ENCODE results near the gene KCNK1. TPM values are rescaled to one million over a fixed set of nuclear protein-coding genes. Genes with fewer than 3 reads are reported as not detected.

Gene KCNK1
- total RNA-seq, 4 donors from 2014 or later, result 0.20 to 0.49 TPM; not detected in 2

DNA sequence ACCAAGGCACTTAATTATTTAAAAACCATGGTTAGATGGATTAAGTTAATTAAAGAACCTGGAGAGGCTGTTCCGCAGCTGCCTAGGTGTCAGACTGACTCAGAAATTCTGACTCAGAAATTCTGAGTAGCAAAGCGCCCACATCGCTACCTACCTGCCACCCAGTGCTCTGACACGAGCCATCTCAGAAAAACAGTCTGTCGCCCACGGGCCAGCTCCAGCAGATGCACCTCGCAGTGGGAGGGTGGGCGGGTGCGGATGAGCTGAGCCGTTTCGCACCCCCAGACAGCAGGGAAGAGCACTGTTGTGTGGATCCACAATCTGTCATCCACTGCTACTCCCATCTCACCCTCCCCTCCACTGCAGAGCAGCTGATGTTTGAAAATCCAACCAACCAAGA lies 13.5 kb downstream of the KCNK1 start:
- H3K27me3 ChIP-seq, result no peaks in the 10 kb centered on the region
- H3K9me3 ChIP-seq, result no peaks in the 10 kb centered on the region
- DNase-seq (no peak), ATAC-seq (no peak)
- in situ Hi-C loops (cut with MboI; ENCODE audit: low sequenced_read_pairs in 4 of 4) (no loop called here), intact Hi-C loops (cut with DNase I; ENCODE audit: low total_unique reads) (no loop called here)
- no peaks in the 10 kb centered on the region for H3K4me1 ChIP-seq
- no peak overlapping the region for H3K4me3 ChIP-seq
- H3K36me3 ChIP-seq, result no peaks in the 10 kb centered on the region
- H3K27ac ChIP-seq, result no peak overlapping the region
- TF ChIP-seq, protein P1, sequence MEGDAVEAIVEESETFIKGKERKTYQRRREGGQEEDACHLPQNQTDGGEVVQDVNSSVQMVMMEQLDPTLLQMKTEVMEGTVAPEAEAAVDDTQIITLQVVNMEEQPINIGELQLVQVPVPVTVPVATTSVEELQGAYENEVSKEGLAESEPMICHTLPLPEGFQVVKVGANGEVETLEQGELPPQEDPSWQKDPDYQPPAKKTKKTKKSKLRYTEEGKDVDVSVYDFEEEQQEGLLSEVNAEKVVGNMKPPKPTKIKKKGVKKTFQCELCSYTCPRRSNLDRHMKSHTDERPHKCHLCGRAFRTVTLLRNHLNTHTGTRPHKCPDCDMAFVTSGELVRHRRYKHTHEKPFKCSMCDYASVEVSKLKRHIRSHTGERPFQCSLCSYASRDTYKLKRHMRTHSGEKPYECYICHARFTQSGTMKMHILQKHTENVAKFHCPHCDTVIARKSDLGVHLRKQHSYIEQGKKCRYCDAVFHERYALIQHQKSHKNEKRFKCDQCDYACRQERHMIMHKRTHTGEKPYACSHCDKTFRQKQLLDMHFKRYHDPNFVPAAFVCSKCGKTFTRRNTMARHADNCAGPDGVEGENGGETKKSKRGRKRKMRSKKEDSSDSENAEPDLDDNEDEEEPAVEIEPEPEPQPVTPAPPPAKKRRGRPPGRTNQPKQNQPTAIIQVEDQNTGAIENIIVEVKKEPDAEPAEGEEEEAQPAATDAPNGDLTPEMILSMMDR (IDR thresholded peaks at IDR 0.05 in 4 of 5, conservative IDR thresholded peaks at IDR 0.05 in 1 of 5), result no peak
- no peak for TF ChIP-seq POLR2A (IDR thresholded peaks at IDR 0.05)

DNA sequence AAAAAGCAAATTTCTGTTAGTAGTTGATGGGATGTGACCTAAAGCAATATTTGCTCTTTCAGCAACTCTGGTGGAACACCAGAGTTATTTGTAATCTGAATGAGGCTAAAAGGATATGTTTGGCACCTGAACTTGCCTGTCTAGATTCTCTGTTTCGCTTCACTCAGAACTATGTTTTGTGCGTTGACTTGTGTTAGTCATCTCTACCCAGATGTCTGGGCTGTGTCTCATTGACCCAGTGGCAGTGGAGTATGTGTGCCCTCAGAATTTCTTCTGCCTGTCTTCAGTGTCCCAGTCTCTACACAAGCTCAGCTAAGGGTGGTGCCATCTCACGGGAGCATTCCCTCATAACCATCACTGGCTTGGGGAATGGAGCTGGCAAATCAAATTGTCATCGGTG lies 13.9 kb downstream of the KCNK1 start:
- H3K27me3 ChIP-seq, result no peaks in the 10 kb centered on the region
- no peak for DNase-seq
- no peak overlapping the region for H3K4me3 ChIP-seq
- H3K36me3 ChIP-seq, result no peaks in the 10 kb centered on the region
- no peak for TF ChIP-seq POLR2A (IDR thresholded peaks at IDR 0.05)
- TF ChIP-seq, protein P1 (IDR thresholded peaks at IDR 0.05 in 4 of 5, conservative IDR thresholded peaks at IDR 0.05 in 1 of 5), result no peak
- no peaks in the 10 kb centered on the region for H3K4me1 ChIP-seq
- intact Hi-C loops (cut with DNase I; ENCODE audit: low total_unique reads) (no loop called here), in situ Hi-C loops (cut with MboI; ENCODE audit: low sequenced_read_pairs in 4 of 4) (no loop called here)
- ATAC-seq, result no peak
- no peaks in the 10 kb centered on the region for H3K9me3 ChIP-seq
- H3K27ac ChIP-seq, result no peak overlapping the region

DNA sequence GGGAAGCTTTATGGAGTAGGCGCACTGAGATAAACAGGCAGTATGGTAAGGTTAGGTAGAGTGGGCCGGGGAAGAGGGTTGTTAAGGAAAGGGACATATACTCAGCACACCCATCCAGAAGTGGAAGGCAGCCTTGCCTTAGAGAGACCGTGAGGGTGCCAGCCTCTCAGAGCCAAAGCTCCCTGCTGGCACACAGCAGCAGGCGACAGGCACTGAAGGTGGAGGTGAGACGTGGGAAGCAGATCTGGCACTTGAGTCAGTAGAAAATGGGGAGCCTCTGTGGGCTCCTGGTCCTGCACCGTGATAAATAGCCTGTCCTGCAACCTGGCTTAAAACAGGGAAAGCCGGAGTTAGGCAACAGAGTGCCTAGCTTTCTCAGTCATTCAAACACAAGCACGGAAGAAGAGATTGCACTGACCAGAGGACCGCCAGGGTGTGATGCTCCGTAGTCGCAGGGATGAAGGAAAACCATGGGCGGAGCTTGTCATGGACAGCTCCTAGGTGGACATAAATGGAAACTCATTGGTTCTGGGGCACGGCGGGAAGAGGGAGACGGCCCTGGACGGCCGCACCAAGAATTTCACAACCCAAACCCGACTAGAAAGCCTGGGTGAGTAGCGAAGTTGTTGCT lies 15.5 kb downstream of the KCNK1 start:
- TF ChIP-seq, protein P1 (IDR thresholded peaks at IDR 0.05 in 4 of 5, conservative IDR thresholded peaks at IDR 0.05 in 1 of 5), result no peak
- TF ChIP-seq POLR2A (IDR thresholded peaks at IDR 0.05), result no peak
- in situ Hi-C loops (cut with MboI; ENCODE audit: low sequenced_read_pairs in 4 of 4) (no loop called here), intact Hi-C loops (cut with DNase I; ENCODE audit: low total_unique reads) (no loop called here)
- Histone ChIP-seq H3K27ac (no peak overlapping the region), H3K4me1 (no peaks in the 10 kb centered on the region), H3K36me3 (no peaks in the 10 kb centered on the region), H3K4me3 (no peak overlapping the region), H3K9me3 (no peaks in the 10 kb centered on the region), H3K27me3 (no peaks in the 10 kb centered on the region)
- DNase-seq (no peak), ATAC-seq (no peak)

DNA sequence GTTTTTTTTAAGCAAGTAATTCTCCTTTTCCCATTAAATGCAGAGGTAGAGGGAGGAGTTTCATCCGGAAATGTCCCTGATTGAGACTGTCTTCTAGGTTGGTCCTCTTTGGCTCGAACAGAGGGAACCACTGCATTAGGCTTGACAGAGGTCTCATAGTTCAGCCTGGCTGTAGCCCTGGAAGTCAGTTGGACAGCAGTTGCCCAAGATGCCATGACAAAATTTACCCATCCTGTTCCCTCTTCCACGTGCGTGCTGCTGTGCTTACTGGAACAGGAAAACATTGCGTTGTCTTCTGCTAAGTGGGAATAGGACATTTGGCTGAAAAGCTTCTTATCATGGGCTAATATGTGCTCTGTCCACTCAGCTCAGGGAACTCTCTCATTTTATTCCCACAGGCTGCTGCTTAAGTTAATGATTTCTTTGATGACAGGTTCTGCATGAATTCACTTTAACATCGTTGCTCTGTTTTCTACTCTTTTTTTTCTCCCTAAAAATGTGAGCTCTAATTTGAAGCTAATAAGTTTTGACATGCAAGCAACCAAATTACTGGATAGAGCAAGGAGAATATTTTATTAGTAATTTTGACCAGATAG lies 18.0 kb downstream of the KCNK1 start:
- TF ChIP-seq, protein P1 (IDR thresholded peaks at IDR 0.05 in 4 of 5, conservative IDR thresholded peaks at IDR 0.05 in 1 of 5), result no peak
- TF ChIP-seq POLR2A (IDR thresholded peaks at IDR 0.05), result no peak
- H3K36me3 ChIP-seq, result no peaks in the 10 kb centered on the region
- no peak overlapping the region for H3K4me3 ChIP-seq
- no peaks in the 10 kb centered on the region for H3K27me3 ChIP-seq
- ATAC-seq (no peak), DNase-seq (no peak)
- no peaks in the 10 kb centered on the region for H3K9me3 ChIP-seq
- intact Hi-C loops (cut with DNase I; ENCODE audit: low total_unique reads), result no loop called here
- no peaks in the 10 kb centered on the region for H3K4me1 ChIP-seq
- in situ Hi-C loops (cut with MboI; ENCODE audit: low sequenced_read_pairs in 4 of 4), result no loop called here
- no peak overlapping the region for H3K27ac ChIP-seq
